HG03342 (cell line): ENCODE results near the gene C12orf60.

Experiments used
- ATAC-seq: cut with Tn5 transposase; IDR thresholded peaks from one replicate; pipeline ENCODE4 v1.9.1; 2021; ENCODE audit warnings: mild to moderate bottlenecking, moderate library complexity; ENCODE audit not compliant: unreplicated experiment

The C12orf60 gene

DNA sequence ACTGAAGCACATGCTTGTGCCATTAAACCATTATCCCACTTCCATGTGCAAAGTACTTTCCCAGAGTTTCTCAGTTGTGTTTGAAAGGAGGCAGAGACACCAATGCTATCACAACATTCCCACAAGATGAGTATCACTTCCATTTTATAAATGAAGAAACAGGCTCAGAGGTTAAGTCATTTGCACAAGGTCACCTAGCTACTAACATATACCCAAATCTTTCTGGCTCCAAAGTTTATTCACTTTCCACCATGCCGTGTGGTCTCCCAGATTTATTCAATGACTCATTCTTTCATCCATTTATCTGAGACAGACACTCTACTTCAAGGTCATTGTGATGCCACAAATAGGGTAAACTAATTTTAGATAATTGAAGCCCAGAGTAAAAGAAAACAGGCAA, 30.5 kb downstream of the C12orf60 start:
- no peak for ATAC-seq

DNA sequence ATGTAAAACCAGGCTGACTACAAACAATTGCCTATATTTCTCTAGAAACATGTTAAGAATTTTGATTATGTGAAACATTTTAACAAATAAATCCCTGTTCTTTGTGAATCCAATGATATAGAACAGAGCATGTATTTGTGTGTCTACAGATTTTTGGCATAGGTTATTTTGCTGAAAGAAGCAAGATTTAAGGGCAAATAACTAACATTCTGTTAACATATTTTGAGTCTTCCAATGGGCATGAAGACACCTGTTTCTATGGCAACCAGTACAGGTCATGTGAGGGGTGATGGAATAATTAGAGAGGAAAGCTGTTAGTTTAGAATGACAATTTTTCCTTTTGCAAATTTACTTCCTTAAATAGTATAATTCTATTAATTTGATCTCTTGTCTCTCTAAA, 31.0 kb downstream of the C12orf60 start:
- ATAC-seq, result no peak

DNA sequence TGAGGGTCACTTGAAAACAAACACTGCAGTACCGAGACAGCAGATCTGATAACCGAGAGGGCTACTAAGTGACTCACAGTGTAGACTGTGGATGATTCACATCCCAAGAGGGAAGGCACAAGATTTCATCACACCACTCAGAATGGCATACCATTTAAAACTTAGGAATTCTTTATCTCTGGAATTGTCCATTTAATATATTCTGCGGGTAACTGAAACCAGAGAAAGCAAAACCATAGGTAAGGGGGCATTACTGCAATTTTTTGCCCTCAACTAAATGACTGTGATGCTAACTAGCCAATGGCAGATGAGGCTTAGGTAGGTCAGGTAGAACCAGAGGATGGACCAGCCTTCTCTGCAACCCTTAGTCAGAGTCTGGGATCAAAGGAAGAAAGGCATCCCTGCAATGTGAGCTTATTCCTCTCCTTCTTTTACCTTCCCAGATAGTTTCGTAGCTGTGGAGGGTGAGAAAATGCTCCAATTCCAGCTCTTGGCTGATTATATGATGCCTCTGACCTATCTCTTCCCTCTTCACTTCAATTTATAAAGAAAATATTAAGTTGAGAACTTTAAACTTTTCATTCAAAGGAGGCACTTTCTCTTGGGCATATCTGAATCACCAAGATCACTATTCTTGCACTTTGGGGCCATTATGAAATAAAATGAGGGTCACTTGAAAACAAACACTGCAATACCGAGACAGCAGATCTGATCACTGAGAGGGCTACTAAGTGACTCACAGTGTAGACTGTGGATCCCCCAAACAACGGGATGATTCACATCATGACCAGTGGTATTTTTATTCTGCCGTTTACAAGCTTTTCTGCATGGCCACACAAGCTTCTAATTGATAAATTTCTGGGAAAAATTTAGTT, 33.1 kb downstream of the C12orf60 start:
- no peak for ATAC-seq

DNA sequence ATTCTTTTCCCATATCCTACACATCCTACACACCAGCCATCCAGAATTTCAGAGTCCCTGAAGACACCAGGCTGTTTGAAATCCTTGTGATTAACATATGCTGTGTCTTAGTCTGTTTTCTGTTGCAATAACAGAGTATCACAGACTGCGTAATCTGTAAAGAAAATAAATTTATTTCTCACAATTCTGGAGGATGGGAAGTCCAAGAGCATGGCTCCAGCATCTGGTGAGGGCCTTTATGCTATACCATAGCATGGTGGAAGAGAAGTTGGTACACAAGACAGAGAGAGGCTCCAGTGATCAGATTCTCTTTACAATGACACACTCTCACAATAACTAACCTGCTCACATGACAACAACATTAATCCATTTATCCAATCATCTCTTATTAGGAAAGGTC, 35.8 kb downstream of the C12orf60 start:
- no peak for ATAC-seq

DNA sequence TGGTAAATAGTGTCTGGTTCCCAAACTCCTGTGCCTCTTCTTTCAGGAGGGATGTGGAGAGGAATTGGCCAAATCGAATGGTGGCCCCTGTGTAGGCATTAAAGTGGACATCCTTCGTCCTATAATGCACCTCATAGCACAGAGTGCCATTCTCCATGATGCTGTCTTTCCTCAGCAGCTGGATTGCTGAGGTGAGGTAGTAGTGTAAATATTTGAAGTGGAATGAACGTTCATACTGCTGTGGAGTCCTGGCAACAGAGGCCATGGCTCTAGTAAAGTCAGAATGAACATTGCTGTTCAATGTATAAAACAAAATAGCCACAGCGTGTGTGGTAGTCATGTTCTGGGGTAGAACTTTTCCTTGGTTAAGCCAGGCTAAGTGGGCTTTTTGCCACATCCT, 37.1 kb downstream of the C12orf60 start:
- no peak for ATAC-seq

DNA sequence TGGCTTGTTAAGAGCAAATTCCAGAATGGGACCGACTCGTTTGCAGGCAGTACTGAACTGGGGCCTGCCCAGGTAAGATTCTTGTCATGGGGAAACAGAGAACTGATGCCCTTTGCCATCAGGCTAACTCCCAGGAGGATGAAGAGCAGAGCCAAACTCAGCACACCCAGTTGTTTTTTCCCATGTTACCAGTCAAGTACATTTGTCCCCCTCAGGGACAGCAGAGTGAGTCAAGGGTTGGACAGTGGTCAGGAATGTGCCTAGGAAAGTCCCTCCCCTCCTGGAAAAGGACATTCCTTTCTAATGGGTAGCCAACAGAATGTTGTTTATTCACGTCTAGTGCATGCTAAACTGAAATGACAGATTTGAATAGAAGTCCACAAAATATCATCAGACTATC, 38.3 kb downstream of the C12orf60 start:
- no peak for ATAC-seq

DNA sequence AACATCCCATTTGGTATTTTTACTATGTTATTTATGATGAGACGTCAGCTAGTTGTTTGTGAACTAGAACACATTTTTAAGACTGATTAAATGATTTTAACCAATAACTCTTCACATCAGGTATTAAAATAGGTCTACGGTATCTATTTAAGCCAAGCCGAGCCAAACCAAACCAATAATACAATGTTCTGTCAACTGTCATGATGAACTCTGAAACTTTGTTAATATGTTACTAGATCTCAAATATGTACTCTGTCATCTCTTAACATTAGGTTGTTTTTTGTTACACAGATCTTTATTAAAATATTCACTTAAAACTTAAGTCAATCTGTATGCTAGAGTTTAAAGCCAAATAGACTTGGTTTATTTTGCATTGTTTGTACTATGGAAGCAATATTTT, 38.8 kb downstream of the C12orf60 start:
- no peak for ATAC-seq

DNA sequence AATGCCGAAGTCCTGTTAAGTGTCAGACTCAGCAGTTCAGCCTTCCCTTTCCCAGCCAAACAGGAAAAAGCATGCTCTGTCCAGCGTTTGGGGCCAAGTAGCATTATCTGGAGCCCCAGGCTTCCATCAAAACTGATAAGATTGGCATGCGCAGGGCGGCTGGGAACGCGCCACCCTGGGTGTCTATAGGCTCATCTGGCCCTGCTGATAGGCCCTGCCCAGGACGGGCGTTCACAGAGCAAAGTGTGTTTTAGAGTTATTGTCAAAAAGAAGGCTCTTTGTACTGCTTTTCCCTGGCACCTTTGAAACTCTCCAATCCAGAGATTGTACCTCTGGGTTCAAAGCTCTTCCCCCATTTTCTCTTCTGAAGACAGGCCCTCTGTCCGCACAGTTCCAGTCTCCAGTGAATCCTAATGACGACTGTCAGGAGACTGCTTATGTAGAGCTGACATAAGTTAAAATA, 40.0 kb downstream of the C12orf60 start, which contains the start of gene ART4:
ART4 (minus strand) TSS at position 102 of the 463 bp plus-strand sequence. CDS start 413 bp downstream, outside the sequence.
- no peak for ATAC-seq

DNA sequence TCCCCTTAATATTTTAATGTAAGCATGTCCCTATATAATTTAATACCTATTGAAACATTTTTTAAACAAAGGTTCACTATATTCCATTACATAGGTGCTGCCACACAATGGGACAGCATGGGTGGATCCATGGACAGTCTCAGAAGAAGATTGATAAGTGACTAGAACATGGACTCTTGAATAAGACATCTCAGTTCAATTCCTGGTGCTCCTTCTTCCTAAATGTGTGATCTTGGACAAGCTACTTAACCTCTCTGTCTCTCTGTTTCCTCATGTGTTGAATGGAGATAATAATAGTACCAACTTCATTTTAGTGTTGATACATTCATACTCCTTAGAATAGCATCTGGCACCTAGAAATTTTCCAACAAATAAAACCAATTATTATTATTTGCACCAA, 40.9 kb downstream of the C12orf60 start:
- ATAC-seq, result no peak

DNA sequence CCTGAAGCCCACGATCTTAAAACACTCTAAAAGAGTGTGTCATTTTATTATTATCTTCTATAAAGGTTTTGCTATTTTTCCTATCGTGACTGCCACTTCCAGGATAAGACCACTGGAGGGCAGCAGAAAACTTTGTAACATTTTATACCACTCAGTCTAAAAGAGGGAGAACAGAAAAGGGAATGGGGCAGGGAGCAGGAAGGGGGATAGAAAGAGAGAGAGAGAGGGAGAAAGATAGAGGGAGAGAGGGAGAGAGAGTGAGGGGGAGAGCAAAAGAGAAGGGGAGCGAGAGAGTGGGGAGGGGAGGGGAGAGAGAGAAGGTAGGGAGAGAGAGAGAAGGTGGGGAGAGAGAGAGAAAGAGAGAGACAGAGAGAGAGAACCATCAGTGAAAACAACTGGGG, 41.9 kb downstream of the C12orf60 start:
- peak; percentile 53 for ATAC-seq

DNA sequence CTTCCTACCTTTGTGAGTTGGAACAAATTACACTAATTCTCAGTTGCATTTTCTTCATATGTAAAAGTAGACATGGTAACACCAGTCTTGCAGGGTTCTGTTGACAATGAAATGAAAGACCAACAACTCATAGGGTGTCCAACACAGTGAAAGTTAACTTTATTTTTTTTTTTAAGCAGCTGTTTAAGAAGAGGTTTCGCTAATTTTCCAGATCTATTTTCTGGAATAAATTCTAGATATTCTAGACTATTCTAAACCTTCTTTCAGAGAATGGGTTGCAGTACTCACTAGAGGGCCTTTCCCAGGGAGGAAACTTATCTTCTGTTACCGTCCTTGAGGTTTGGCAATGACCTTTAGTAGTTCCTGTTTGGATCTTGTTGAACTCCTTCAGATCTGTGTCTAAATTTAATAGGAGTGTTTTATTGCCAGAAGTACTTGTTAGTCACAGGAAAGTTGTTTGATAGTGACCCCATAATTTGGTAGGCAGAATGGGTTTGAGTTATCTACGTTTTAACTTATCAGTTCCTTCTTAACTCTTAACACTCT, 42.6 kb downstream of the C12orf60 start:
- ATAC-seq, result no peak

DNA sequence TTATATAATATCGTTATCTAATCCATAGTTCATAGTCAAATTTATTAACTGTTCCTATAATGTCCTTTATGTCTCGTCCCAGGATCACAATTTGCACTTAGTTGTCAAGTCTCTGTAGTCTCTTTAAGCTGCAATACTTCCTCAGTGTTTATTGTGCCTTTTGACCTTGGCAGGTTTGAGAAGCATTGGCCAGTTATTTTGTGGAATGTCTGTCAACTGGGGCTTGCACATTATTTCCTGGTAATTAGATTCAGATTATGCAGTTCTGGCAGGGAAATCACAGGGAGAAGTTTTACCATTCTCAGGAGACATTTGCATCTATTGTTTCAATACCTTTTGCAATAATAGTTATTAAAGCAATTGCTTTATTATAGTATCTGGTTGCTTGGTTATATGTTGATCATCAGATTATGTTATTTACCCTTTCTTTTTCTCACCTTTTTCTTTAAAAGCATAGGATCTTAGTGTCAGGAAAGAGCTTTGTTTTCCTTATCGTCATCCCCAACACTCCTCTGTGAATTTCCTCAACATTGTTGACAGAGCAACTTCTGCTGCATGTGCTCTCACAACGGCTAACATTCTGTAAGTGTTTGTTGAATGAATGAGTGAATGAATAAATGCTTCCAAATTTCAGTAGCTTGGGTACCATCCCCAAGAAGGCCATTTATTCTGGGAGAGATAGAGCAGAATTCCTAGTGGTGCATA, 43.6 kb downstream of the C12orf60 start:
- ATAC-seq, result no peak

DNA sequence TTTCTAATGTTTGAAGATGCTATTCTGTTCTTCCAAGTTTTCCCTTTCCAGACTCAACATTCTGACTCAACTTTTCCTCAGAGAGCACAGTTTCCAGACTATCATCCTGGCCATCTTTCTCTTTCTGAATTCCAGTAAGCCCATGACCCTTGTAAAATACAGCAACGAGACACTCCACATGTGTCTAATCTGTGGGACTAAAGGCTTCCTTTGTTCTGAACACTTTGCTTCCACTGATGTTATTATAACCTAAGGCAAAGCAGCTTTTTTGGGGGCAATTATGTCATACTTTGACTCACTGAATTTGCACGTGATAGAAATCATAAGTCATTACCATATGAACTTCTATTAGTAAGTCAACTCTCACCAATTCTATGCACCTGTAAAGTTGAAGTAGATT, 46.2 kb downstream of the C12orf60 start:
- no peak for ATAC-seq

DNA sequence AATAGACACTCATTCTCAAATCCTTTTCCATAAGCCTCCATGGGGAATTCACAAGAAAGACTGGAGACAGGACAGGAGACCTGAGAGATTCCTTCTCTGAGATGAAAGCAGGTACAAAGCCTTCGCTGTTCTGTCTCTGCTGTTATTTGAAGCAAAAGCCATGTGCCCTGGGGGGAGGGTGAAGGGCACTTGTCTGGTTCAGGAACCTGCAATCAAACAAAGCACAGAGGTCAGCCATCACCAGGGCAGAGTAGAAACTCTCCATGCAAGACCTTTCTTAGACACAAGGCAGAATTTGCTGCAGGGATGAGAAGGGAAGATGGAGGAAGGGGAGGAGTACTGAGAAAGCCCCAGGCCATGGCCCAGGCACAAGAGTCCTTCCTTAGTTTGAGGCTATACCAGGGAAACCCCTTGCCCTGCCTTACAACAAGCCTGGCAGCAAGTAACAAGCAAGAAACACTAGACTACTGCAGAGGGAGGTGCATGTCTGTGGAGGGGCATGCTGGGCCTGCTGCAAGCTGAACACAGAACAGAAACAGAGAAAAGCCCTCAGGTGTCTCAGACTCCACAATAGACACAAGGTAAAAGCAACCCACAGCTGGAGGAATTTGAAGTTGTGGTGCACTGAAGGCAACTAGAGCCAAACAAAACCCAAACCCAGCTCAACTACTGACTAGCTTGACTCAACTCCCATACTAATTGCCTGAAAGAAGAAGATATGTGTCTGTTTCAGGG, 47.6 kb downstream of the C12orf60 start:
- ATAC-seq, result no peak

DNA sequence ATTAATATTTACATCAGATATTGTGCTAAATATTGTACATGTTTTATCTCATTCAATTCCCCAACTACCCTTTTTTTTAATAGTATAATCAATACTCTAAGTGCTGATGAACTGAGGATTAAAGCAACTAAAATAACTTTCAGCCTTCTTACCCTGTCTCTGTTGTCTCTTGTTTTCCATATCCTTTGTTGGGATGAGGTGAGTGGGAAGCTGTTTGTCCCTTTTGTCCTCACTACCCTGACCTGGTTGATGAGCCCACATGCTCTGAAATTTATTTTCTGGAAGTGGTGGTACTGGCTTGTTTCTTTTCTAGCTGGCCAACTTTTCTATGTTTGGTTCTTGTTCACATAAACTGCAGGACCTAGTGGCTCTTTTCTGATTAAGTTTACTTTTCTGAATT, 49.4 kb downstream of the C12orf60 start:
- no peak for ATAC-seq

DNA sequence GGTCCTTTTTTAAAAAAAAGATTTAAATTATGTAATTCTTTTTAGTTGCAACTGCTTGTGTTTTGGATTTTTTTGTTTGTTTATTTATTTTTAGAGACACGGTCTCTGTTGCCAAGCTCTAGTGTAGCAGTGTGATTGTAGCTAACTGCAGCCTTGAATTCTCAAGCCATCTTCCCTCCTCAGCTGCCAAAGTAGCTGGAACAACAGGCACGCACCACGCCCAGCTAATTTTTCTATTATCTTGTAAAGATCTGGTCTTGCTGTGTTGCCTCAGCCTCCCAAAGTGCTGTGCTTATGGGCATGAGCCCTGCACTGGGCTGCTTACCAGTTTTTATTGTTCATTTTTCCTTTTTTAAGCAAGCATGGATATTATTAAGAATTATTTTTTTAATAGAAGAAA, 50.5 kb downstream of the C12orf60 start:
- no peak for ATAC-seq

DNA sequence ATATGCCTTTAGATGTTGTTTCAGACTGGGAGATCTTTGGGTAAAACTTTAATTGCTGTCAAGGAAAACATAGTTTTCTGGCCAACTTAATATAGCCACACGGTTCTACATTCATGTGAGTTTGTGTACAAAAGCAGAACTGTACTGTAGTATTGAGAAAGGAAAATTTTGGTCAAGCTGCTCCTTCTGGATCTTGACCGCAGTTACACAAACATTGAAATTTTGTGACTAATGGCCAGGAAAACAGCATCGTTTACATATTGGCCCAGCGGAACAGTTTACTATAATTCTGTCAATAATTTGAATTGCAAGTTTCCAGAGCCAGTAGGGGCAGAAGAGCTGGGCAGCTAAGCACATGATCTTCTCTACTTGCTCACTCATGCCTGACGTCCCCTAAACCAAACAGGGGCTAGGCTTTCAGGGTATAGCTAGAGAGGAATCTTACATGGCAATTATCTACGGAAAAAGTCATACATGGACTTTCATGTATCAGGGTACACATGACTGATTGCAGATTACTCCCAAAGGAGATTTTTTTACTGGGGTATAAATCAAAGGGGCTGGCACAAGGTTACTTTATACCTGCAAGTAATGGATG, 51.2 kb downstream of the C12orf60 start:
- no peak for ATAC-seq

DNA sequence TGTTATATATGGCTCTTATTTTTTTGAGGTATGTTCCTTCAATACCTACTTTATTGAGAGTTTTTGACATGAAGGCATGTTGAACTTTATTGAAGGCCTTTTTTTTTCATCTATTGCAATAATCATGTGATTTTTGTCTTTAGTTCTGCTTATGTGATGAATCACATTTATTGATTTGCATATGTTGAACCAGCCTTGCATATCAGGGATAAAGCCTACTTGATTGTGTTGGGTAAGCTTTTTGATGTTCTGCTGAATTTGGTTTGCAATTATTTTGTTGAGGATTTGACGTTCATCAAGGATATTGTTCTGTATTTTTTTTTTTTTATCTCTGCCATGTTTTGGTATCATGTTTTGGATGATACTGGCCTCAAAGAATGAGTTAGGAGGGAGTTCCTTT, 55.0 kb downstream of the C12orf60 start:
- ATAC-seq, result no peak

DNA sequence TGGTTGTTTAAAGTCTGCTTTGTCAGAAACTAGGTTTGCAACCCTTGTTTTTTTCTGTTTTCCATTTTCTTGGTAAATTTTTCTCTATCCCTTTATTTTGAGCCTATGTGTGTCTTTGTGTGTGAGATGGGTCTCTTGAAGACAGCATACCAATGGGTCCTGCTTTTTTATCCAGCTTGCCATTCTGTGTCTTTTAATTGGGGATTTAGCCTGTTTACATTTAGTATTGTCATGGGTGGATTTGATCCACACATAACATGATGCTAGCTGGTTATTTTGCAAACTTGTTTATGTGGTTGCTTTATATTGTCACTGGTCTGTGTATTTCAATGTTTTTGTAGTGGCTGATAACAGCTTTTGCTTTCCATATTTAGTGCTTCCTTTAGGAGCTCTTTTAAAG, 57.0 kb downstream of the C12orf60 start:
- ATAC-seq, result no peak

DNA sequence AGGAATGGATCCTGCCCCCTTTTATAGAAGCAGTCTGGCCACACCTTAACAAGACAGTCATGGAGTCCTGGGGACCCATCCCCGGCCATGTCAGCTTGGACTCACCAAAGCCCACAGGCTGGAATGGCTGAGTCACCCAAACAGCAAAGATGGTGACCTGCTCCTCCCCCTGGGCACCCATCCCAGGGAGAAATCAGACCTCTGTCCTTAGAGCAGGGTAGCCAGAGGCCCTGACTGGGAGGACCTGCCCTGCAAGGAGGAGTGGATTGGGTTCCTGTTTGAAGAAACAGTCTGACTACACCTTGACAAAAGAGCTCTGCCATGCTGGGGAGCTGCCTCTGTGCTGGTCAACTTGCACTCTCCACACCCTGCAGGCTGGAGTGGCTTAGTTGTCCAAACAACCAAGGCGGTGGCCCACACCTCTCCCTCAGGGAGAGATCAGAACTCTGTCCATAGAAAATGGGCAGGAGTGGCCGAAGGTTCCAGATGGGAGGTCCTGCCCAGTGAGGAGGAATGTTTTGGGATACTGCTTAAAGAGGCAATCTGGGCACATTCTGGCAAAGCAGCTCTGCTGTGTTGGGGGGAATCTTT, 65.5 kb downstream of the C12orf60 start:
- no peak for ATAC-seq
